ENCODE results near the gene FAHD1.

Gene FAHD1

GRCh38 chr16:1878256-1878655 lies 51.2 kb downstream of the FAHD1 start:
- no peak overlapping the region for H2BK5ac ChIP-seq (ENCODE audit: low read depth, low read length, poor library complexity)
- H2BK12ac ChIP-seq (ENCODE audit: low read length) = no peak overlapping the region
- H2BK120ac ChIP-seq (ENCODE audit: insufficient read depth, low read length, poor library complexity) = no peak overlapping the region
- no peak overlapping the region for H3K4me3 ChIP-seq (ENCODE audit: low read depth, low read length)
- no peak overlapping the region for H3K14ac ChIP-seq (ENCODE audit: low read length)
- no peak overlapping the region for H3K18ac ChIP-seq (ENCODE audit: low read length)
- no peaks in the 10 kb centered on the region for H3K4me1 ChIP-seq (ENCODE audit: control insufficient read depth in 1 of 2, insufficient read depth in 2 of 2, low read length in 2 of 2)
- no peak overlapping the region for H3K4me2 ChIP-seq (ENCODE audit: low read length)
- no peaks in the 10 kb centered on the region for H3K27me3 ChIP-seq (ENCODE audit: insufficient read depth, low read length)
- H3K4ac ChIP-seq (ENCODE audit: low read depth, low read length) = no peak overlapping the region
- DNase-seq = no peak
- H3K9ac ChIP-seq (ENCODE audit: low read length) = no peak overlapping the region
- no peak overlapping the region for H4K8ac ChIP-seq (ENCODE audit: low read depth, low read length)
- no peak overlapping the region for H4K91ac ChIP-seq (ENCODE audit: low read depth, low read length)
- no peak overlapping the region for H3K23ac ChIP-seq (ENCODE audit: low read length)
- no peak overlapping the region for H2AK5ac ChIP-seq (ENCODE audit: low read length)
- H2AFZ ChIP-seq (ENCODE audit: insufficient read depth, low read length, poor library complexity) = no peak overlapping the region
- H3K79me2 ChIP-seq (ENCODE audit: control insufficient read depth, insufficient read depth, low read length, poor library complexity) = no peaks in the 10 kb centered on the region
- H4K12ac ChIP-seq (ENCODE audit: low read depth, low read length) = no peak overlapping the region
- H3K36me3 ChIP-seq (ENCODE audit: control insufficient read depth in 1 of 2, insufficient read depth in 2 of 2, low read length in 2 of 2) = no peaks in the 10 kb centered on the region
- no peaks in the 10 kb centered on the region for H3K9me3 ChIP-seq (ENCODE audit: insufficient read depth, low read depth, low read length)
- no peak overlapping the region for H3K27ac ChIP-seq (ENCODE audit: low read depth, low read length)
- H3K79me1 ChIP-seq (ENCODE audit: low read length) = no peaks in the 10 kb centered on the region
- no CpG with 5 or more reads among the region's 5 CpGs for WGBS (ENCODE audit: extremely low coverage, insufficient coverage, insufficient read length)

All from trophoblast cell (in vitro differentiated cells and primary cell).